MM.1S (cell line): ENCODE data around the gene OR4F15.
"Not testable (repeated sequence)": the region's sequence is repeated elsewhere in the genome, so short reads cannot be mapped to it uniquely, and the experiment has no call there.

Experiments used
- CTCF ChIP-seq: fragments of 300-600 bp; sonication (generic); IDR thresholded peaks from 2 replicates; pipeline ENCODE4 v1.5.1; 2016; ENCODE audit warnings: antibody characterized with exemption, low read length, mixed read lengths
- EZH2 ChIP-seq: fragments of 300-600 bp; sonication (generic); optimal IDR thresholded peaks from 2 replicates; pipeline ENCODE3; 2017; ENCODE audit warnings: low read depth, mild to moderate bottlenecking, antibody characterized with exemption, low read length, mixed read lengths
- EZH2phosphoT487 ChIP-seq: fragments of 300-600 bp; sonication (generic); IDR thresholded peaks from 2 replicates; pipeline ENCODE4 v1.6.1; 2018; ENCODE audit warnings: antibody characterized with exemption, low read length

GRCh38 chr15:101790748-101791147 lies 21.3 kb upstream of the OR4F15 start:
- not testable (repeated sequence) for TF ChIP-seq CTCF, EZH2, EZH2phosphoT487
